GM19397 (cell line): ENCODE data around the gene AP4B1.
"Not testable (repeated sequence)": the region's sequence is repeated elsewhere in the genome, so short reads cannot be mapped to it uniquely, and the experiment has no call there.

ENCODE experiments used
- ATAC-seq: cut with Tn5 transposase; IDR thresholded peaks from one replicate; pipeline ENCODE4 v1.9.1; 2021; ENCODE audit warnings: mild to moderate bottlenecking, moderate library complexity; ENCODE audit not compliant: unreplicated experiment

AP4B1 gene

GRCh38 chr1:113859478-113860175 is 45.0 kb downstream of the AP4B1 start:
- ATAC-seq = peak; percentile 83

DNA sequence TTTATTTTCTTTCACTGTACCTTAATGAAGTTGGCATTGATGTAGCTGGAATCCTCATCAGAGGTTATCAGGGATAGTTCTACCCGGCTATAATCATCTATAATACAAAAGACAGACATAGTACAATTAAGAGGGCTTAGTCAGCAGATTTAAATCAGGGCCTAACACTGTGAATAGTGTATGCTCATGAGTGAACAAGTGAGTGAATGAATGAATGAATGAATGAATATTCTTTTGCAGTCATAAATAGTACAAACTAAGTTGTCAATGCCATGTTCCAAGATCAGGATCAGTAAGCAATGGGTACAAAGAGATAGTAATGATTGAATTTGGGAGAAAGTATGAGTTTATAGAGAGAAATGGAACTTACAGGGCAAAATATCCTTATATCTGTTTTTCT is 45.6 kb downstream of the AP4B1 start:
- ATAC-seq = no peak

DNA sequence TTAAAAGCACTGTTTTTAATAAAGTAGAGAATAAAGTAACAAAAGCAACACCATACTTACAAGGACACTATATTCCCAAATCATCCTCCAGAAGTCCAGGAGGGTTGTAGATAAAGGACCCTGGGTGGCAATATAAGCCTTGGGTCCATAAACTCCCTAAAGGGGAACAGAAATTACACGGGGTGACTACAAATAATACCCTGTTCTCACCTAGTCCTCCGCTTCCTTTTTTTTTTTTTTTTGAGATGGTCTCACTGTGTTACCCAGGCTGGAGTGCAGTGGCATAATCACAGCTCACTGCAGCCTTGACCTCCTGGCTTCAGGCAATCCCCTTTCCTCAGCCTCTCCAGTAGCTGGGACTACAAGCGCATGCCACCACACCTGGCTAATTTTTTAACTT is 46.2 kb downstream of the AP4B1 start:
- peak; percentile 30 for ATAC-seq

DNA sequence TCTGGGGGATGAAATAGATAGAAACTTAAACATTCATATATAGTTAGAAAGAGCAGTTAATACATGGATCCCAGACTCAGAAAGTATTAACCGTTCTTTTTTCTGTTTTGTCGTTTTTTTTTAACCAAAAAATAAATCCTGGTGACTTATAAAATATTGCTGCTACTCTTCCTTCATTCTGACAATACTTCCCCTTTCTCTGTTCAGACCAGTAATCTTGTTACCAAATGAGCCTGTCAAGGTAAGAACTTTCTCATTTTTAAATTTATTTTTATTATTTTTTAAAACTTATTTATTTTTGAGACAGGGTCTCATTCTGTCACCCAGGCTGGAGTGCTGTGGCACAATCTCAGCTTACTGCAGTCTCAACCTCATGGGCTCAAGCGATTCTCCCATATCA is 46.8 kb downstream of the AP4B1 start:
- ATAC-seq = no peak

- ATAC-seq = no peak
Observed at GRCh38 chr1:113856401-113856790, 48.2 kb downstream of the AP4B1 start.

DNA sequence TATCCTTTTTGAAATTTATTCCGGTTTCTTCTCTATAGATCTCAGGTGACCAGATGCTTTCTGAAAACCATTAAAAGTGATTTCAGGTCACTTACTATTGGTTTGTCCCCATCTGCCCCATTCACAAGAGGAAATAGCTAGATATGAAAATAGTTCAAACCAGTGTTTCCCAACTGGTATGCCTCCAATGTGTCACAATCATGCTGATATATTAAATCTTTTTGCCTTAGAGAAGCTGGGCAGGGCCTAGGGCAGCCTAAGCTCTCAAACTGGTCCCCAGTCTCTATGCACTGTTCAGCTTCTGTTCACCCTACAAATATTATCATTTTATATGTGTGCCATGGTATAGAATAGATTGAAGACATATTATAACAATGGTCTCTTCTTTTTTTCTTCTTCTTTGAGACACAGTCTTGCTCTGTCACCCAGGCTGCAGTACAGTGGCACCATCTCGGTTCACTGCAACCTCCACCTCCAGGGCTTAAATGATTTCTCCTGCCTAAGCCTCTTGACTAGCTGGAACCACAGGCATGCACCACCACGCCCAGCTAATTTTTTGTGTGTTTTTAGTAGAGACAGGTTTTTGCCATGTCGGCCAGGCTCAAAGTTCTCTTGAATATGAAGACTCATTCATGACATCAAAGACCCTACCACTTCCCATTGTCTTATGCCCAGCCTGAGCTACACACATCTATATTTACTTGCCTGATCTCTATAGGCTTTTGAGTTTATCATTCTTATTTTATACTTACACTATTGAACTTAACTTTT is 48.8 kb downstream of the AP4B1 start:
- no peak for ATAC-seq

DNA sequence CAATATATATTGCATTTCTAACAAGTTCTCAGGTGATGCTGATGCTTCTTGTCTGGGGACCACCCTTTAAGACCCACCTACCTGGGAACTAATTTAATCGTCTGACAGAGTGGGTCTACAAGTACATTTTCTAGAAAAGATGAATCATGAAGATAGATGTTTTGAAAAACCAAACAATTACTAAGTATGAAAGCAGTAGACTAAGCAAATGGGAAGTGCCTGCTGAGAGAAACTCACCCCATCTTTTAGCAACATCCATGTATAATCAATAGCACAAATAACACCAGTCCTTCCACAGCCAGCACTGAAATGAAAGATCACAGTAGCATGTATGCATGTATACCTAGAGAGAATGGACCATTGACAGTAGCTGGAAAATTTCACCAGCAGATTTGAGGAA is 50.4 kb downstream of the AP4B1 start:
- no peak for ATAC-seq

DNA sequence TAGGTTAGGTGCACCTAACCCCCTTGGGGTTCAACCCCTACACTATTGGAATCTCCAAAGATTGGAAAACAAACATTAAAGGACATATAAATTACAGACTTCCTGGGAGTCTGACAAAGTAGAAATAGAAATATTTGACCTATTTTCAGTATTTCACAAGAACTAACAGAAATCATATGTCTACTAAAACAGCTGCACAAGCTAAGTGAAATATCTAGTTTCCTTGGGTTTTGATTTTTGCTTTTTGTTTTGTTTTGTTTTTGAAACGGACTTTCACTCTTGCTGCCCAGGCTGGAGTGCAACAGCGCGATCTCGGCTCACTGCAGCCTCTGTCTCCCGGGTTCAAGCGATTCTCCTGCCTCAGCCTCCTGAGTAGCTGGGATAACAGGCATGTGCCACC is 51.9 kb downstream of the AP4B1 start:
- not testable (repeated sequence) for ATAC-seq

DNA sequence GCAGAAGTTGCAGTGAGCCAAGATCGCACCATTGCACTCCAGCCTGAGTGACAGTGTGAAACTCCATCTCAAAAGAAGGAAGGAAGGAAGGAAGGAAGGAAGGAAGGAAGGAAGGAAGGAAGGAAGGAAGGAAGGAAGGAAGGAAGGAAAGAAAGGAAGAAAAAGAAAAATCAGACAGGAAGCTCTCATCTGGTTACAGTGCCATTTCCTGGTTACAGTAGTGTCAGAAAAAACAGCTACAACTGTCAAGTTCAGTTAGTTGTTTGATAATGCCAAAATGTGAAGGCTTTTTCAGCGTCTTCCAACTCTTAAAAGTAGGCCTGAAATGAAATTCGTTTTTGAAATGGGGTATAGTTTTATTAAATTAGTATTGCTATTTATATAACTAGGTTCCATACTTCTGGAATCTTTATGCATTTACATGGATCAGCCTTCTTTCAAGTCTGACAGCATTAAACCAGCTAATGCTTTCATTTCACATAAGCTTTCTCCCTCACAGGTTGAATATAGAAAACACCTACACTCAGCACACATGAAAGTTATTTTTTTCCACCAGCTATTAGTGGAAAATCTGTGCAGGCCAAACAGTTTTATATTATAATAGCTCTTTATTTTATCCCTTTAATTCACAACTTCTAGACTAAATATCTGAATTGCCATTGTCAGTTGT is 54.3 kb downstream of the AP4B1 start:
- no peak for ATAC-seq

- no peak for ATAC-seq
Observed at GRCh38 chr1:113849072-113849471, 55.5 kb downstream of the AP4B1 start.

GRCh38 chr1:113846391-113847035 is 58.1 kb downstream of the AP4B1 start:
- ATAC-seq = no peak
